ENCODE data around the gene ATP10A. TPM values are rescaled to one million over a fixed set of nuclear protein-coding genes. Genes with fewer than 3 reads are reported as not detected.

Gene ATP10A
- polyA plus RNA-seq, 3 donors from 2014 or later = 2.4 to 17.4 (median 7.3) TPM

DNA sequence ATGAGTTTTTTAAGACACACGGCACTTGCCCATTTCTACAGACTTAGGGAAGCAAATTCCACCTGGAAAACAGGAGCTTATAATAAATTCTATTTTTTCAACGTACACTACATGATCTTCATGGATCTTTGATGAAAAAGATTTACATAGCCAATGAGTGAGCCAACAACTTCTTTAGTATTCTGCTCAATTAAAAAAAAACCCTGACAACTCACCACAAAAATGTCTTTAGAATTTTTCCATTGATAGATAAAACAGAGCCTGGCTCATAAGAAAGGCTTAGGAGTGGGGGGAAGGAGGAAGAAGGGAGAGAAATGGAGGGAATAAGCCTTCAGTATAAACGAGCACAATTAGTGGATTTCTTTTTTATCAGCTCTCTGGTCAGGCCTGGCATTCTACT is 126.7 kb downstream of the ATP10A start:
- Mint-ChIP-seq H3K36me3 (peaks cover 0 to 8% (median 7%) of the 10 kb centered on the region in 3 donors), H3K9me3 (no peaks in the 10 kb centered on the region), H3K4me1 (peaks cover 42 to 84% of the 10 kb centered on the region in 2 donors), H3K27me3 (ENCODE audit: low read depth in 3 of 3) (peaks cover 0 to 6% (median 0%) of the 10 kb centered on the region in 3 donors), H3K27ac (peak overlapping the region in 2 of 6 donors; percentile 36 to 58), H3K4me3 (no peak overlapping the region)
- DNase-seq = no peak

DNA sequence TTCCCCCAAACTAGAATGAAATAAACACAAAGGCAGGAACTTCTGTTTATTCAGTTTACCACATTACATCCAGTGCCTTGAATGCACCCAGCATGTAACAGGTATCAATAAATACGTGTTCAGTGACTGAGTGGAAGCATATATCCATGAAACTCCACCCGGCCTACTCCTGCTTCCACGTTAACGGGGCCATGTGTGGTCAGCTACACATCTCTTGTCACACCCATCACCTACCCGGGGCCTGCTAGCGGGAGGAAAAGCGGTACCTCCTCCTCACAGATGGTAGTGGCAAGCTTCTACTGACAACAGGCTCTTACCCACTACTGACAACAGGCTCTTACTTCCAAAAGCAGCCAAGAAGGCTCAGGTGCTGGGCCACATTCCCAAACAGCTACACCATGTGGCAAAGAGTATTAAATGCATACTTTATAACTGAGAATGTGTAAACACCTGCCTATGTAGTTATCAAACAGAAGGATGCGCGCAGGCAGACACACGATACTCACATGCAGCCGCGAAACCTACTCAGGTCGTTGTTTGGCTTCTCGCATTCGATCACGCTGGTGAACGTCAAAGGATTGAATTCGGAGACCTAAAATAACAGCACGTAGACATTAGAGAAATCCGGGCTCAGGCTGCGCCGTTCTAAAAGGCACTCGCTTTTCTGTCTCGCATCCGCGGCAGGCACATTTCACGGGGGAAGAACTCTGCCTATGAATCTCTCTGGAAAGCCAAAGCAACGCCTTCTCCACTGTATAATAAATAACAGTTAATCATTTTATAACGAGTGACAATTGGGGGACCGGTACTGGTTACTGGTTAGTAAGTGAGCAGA is 127.4 kb downstream of the ATP10A start:
- Mint-ChIP-seq H3K36me3 (peaks cover 0 to 10% (median 7%) of the 10 kb centered on the region in 3 donors), H3K27ac (peak overlapping the region in 3 of 6 donors; percentile 2 to 78 (median 25)), H3K4me3 (no peak overlapping the region), H3K27me3 (ENCODE audit: low read depth in 3 of 3) (peaks cover 0 to 6% (median 0%) of the 10 kb centered on the region in 3 donors), H3K9me3 (no peaks in the 10 kb centered on the region), H3K4me1 (peaks cover 46 to 84% of the 10 kb centered on the region in 2 donors)
- no peak for DNase-seq

DNA sequence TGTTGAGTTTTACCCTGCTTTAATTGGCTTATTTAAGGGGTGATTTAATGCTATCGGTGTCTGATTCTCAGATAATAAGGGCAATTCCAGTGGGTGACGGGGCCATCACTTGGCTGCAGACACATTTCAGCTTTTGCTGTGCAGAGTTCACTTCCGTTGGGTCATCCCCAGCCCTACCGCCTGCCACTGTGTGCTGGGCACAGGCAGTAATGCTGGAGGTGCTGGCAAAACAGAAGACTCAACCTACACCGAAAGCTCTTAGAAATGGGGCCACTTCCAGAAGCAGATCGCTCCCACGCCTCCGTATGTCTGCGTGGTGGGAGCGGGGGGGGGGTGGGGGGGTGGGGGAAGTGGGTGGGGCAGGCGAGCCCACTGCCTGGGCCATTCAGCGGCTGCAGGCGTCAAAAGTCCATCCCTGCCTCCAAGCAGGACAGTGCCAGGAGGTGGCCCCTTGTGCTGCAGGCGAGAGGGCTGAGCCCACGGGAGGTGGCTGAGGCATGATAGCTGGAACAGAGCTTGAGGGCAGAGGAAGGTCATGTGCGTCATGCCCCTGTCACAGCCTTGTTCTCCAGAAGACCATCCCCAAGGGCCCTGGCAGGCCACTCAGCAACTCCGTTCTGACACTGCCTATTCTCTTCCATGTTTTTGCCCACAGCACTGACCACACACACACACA is 128.3 kb downstream of the ATP10A start:
- DNase-seq = no peak
- H3K4me3 Mint-ChIP-seq = no peak overlapping the region
- H3K27ac Mint-ChIP-seq = peak overlapping the region in 2 of 6 donors; percentile 25 to 78
- H3K9me3 Mint-ChIP-seq = no peaks in the 10 kb centered on the region
- peaks cover 41 to 76% of the 10 kb centered on the region in 2 donors for H3K4me1 Mint-ChIP-seq
- peaks cover 0 to 10% (median 7%) of the 10 kb centered on the region in 3 donors for H3K36me3 Mint-ChIP-seq
- peaks cover 0 to 6% (median 0%) of the 10 kb centered on the region in 3 donors for H3K27me3 Mint-ChIP-seq (ENCODE audit: low read depth in 3 of 3)

DNA sequence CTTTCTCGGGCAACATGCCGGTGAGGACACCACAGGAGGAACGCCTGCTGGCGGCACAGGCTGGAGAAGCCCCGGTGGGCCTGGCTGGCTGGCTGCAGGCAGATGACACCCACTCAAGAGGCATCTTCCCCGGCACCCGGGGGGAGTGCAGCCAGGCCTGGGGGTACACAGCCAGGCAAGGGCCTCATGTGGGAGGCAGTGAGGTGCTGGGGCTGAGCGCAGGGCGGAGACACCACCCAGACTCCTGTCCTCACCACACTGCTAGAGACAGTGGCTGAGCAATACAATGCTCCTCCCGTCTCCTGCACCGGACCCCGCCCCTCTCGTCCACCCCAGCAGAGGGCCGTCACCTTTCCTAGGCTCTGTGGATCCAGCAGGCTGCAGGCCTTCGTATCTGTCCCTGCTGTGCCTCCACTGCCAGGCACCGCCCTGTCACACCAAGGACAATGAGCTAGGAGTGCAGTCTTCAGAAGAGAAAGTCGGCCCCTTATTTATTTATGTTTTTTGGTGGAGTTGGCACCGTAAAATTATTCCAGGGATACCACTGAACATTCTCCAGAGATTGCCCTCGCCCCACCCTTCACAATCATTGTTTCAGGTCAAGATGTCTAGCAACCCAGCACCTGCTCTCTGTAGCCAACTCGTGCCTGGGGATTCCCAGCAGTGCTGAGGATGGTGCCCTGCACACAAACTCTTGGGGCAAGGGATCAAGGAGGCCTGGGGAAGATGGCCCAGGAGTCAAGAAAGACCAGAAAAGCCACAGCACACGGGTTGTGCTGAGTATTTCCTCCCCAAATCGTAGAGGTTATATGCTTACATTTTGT is 129.1 kb downstream of the ATP10A start:
- no peaks in the 10 kb centered on the region for H3K9me3 Mint-ChIP-seq

DNA sequence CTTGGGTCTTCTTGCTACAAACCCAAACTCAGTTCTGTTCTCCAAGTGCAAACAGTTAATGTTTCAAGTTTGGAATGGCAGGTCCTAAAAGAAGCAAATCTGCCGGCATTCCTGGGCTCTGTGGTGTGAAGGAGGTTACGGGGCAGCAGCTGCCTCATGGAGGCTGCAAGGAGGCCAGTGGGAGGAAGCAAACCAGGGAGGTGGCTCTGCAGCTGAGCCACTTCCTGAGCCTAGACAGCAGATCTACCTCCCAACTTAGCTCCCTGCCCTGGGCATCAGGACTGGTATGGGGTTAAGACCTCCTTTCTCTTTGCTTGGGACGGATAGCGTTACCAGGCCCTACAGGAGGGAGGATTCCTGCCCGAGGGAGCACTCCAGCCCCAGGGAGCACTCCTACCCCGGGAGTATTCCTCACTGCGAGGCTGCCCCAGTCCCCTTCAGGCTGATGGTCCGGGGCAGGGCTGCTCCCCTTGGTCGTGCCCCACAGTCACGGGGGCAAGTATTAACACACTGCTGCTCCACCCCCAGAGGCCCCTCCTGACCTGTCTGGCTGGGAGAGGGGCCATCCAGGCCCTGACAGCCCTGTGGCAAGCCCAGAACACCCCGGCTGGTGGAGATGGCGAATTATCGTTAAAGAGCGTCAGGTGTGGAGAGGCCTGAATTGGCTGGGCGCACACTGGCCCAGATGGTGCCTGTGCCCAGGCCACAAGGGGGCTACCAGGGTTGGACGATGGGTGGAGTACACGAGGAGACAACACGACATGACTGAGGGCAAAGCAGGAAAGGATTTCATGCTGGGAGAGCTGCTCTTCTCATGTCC is 129.9 kb downstream of the ATP10A start:
- H3K4me1 Mint-ChIP-seq = peaks cover 40 to 67% of the 10 kb centered on the region in 2 donors
- peaks cover 0 to 6% (median 0%) of the 10 kb centered on the region in 3 donors for H3K27me3 Mint-ChIP-seq (ENCODE audit: low read depth in 3 of 3)
- peak overlapping the region in 4 of 6 donors; percentile 56 to 71 (median 58) for H3K27ac Mint-ChIP-seq
- no peak for DNase-seq
- H3K4me3 Mint-ChIP-seq = no peak overlapping the region
- H3K9me3 Mint-ChIP-seq = no peaks in the 10 kb centered on the region
- peaks cover 3 to 10% (median 10%) of the 10 kb centered on the region in 3 donors for H3K36me3 Mint-ChIP-seq

More for the DNA sequence above, 129.1 kb downstream of the ATP10A start:
- Mint-ChIP-seq H3K36me3 (peaks cover 0 to 10% (median 7%) of the 10 kb centered on the region in 3 donors), H3K4me1 (peaks cover 34 to 68% of the 10 kb centered on the region in 2 donors), H3K27me3 (ENCODE audit: low read depth in 3 of 3) (peaks cover 0 to 6% (median 0%) of the 10 kb centered on the region in 3 donors), H3K4me3 (no peak overlapping the region), H3K27ac (peak overlapping the region in 2 of 6 donors; percentile 11 to 23)
- no peak for DNase-seq

DNA sequence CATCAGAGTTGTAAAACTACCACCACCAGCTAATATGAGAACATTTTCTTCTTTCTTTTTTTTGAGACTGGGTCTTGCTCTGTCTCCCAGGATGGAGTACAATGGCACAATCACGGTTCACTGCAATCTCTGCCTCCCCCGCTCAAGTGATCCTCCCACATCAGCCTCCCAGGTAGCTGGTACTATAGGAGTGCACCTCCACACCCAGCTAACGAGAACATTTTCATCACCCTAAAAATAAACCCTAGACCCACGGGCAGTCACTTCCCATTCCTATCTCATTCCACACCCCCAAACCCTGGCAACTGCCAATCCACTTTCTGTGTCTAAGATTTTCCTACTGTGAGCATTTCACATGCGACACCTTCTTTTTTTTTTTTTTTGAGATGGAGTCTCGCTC is 130.9 kb downstream of the ATP10A start:
- Mint-ChIP-seq H3K27ac (peak overlapping the region in 4 of 6 donors; percentile 20 to 59 (median 26)), H3K4me1 (peaks cover 46 to 68% of the 10 kb centered on the region in 2 donors), H3K9me3 (no peaks in the 10 kb centered on the region), H3K27me3 (ENCODE audit: low read depth in 3 of 3) (peaks cover 0 to 6% (median 0%) of the 10 kb centered on the region in 3 donors), H3K4me3 (no peak overlapping the region), H3K36me3 (peaks cover 3 to 10% (median 10%) of the 10 kb centered on the region in 3 donors)
- no peak for DNase-seq

DNA sequence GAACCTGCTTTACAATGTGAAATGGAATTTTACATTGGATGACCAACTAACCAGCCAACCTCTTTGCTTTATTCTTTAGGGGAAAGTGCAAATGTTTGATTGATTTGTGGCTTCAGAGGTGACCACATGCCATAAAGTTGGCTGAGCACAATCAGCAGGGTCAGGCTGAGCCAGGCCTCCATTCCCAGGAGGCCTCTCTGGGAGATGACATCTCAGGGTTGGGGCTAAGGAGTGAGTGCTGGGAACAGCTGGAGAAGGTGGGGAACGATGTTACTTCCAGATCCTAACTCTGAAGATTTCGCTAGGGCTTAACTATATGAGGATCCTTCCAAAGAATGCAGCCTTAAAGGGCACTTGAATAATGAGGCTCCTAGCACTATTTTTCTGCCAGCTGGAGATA is 131.7 kb downstream of the ATP10A start:
- peaks cover 0 to 6% (median 0%) of the 10 kb centered on the region in 3 donors for H3K27me3 Mint-ChIP-seq (ENCODE audit: low read depth in 3 of 3)
- H3K4me1 Mint-ChIP-seq = peaks cover 45 to 62% of the 10 kb centered on the region in 2 donors
- no peak overlapping the region for H3K4me3 Mint-ChIP-seq
- no peak for DNase-seq
- no peaks in the 10 kb centered on the region for H3K9me3 Mint-ChIP-seq
- peaks cover 3 to 10% (median 10%) of the 10 kb centered on the region in 3 donors for H3K36me3 Mint-ChIP-seq
- H3K27ac Mint-ChIP-seq = peak overlapping the region in 5 of 6 donors; percentile 3 to 80 (median 25)

DNA sequence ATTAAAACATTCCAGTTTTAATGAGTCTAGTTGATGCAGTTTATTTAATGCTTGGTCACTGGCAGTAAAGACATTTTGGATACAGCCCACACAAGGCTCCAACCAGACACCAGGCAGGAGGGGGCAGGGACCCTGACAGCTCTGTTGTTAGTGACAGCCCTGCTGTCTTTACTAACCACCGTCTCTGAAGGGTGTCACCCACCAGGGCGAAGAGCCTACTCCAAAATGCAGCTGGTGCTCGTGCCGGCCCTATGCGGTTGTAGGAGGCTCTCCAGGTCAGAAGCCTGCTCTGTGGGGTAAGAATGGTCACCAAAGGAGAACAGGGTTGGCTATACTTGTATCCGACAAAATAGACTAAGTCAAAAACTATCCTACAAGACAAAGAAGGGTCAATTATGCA is 132.2 kb downstream of the ATP10A start:
- H3K36me3 Mint-ChIP-seq = peaks cover 3 to 10% (median 9%) of the 10 kb centered on the region in 3 donors
- DNase-seq = no peak
- H3K4me3 Mint-ChIP-seq = no peak overlapping the region
- no peaks in the 10 kb centered on the region for H3K9me3 Mint-ChIP-seq
- H3K4me1 Mint-ChIP-seq = peaks cover 45 to 57% of the 10 kb centered on the region in 2 donors
- peak overlapping the region in 2 of 6 donors; percentile 59 to 60 for H3K27ac Mint-ChIP-seq
- H3K27me3 Mint-ChIP-seq (ENCODE audit: low read depth in 3 of 3) = peaks cover 0 to 6% (median 0%) of the 10 kb centered on the region in 3 donors

DNA sequence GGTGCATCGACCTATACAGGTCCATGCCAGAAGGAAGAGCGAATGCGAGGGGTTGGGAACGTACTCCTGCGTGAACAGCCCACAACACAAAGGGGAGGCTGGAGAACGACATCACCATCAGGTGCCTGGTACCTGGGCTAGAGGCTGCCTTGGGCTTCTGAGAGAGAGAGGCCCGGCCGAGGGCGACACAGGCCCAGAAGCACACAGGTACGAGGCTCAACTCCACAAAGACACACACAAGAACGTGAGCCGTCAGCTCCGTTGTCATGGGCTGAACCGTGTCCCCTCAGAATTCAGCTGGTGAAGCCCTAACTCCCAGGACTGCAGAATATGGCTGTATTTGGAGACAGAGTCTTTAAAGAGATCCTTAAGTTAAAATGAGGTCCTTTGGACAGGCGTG is 134.3 kb downstream of the ATP10A start:
- H3K4me1 Mint-ChIP-seq = peaks cover 42 to 49% of the 10 kb centered on the region in 2 donors

DNA sequence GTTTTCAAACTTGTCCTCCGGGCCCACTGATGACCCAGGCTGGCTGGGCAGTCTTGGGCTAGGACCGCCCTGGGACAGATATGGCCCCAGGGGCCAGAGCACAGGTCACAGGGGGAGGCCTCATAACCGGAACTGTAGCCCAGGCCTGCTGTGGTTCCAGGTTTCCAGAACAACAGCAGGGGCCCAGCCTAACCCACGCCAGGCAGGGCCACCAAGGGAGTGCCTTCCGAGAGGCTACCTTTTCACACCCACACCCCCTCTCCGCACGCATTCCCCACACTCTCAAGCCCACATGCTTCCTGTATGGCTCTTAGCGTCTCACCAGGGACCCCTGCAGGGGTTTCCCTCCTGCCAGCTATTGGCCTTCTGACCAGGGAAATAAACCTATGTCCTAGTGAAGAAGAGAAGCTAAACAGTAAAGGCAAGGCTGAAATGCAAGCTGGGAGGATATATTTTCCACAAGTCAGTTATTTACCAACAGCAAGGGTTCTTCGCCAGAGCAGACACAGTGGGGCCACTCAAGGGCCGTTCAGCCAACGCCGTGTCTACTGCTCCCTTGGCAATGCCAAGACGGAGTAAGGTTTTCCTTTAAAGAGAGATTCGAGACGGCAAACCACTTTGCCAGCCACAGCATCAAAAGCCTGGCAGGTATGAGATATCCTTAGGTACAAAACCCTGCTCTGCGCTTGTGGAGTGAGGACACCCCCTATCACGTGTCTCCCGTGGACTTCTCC is 135.1 kb downstream of the ATP10A start:
- H3K27ac Mint-ChIP-seq = peak overlapping the region; percentile 56 to 84 (median 76)
- H3K4me3 Mint-ChIP-seq = peak overlapping the region in 3 of 5 donors; percentile 23 to 62 (median 27)
- H3K36me3 Mint-ChIP-seq = peaks cover 3 to 12% (median 10%) of the 10 kb centered on the region in 3 donors

More for the DNA sequence above, 134.3 kb downstream of the ATP10A start:
- Mint-ChIP-seq H3K27me3 (ENCODE audit: low read depth in 3 of 3) (peaks cover 0 to 4% (median 2%) of the 10 kb centered on the region in 3 donors), H3K27ac (peak overlapping the region in 3 of 6 donors; percentile 41 to 66 (median 63)), H3K9me3 (no peaks in the 10 kb centered on the region), H3K36me3 (peaks cover 3 to 12% (median 10%) of the 10 kb centered on the region in 3 donors), H3K4me3 (no peak overlapping the region)
- DNase-seq = no peak

DNA sequence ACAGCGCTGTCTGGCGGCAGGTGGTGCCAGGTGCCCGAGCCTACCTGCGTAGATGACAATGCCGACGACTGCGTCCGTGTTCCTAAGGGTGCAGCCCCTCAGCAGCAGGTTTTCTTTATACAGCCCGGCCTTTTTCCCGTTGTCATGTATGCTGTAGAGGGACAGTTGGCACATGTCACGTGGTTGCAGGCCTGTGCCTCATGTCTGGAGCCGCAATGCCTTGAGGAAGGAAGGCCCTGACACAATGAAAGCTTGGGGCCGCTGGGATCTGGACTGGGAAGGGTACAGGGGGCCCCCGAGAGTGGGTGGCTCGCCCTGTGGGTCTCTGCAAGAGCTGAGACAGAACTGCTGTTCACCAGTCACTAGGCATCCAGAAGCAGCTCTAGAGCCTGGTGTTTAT is 136.0 kb downstream of the ATP10A start:
- Mint-ChIP-seq H3K27ac (peak overlapping the region; percentile 7 to 87 (median 82)), H3K27me3 (ENCODE audit: low read depth in 3 of 3) (peaks cover 0 to 4% (median 0%) of the 10 kb centered on the region in 3 donors), H3K4me3 (peak overlapping the region in 3 of 5 donors; percentile 31 to 62 (median 57)), H3K36me3 (peaks cover 10 to 18% (median 17%) of the 10 kb centered on the region in 3 donors), H3K9me3 (no peaks in the 10 kb centered on the region), H3K4me1 (peaks cover 30 to 33% of the 10 kb centered on the region in 2 donors)
- DNase-seq = no peak

More for the DNA sequence above, 135.1 kb downstream of the ATP10A start:
- Mint-ChIP-seq H3K4me1 (peaks cover 35 to 43% of the 10 kb centered on the region in 2 donors), H3K27me3 (ENCODE audit: low read depth in 3 of 3) (peaks cover 0 to 4% (median 0%) of the 10 kb centered on the region in 3 donors), H3K9me3 (no peaks in the 10 kb centered on the region)
- DNase-seq = peak; percentile 16 to 25 (median 21)

DNA sequence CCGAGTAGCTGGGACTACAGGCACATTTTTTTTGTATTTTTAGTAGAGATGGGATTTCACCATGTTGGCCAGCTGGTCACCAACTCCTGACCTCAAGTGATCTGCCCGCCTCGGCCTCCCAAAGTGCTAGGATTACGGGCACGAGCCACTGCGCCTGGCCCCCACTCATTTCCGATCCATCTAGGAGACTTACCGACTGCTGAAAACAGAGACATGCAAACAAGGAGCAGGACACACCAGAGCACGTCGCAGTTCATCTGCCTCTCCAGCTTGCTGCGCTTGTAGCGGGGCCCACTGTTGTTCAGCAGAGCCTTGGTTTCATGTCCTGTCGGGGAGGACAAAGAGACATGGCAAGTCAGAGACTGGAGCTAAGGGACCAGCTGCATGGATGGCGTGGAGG is 137.4 kb downstream of the ATP10A start:
- no peak overlapping the region for H3K4me3 Mint-ChIP-seq
- no peak for DNase-seq
- peaks cover 0 to 4% (median 0%) of the 10 kb centered on the region in 3 donors for H3K27me3 Mint-ChIP-seq (ENCODE audit: low read depth in 3 of 3)
- H3K9me3 Mint-ChIP-seq = no peaks in the 10 kb centered on the region
- peaks cover 18 to 20% of the 10 kb centered on the region in 2 donors for H3K4me1 Mint-ChIP-seq
- peak overlapping the region in 2 of 6 donors; percentile 10 to 32 for H3K27ac Mint-ChIP-seq
- peaks cover 15 to 26% (median 21%) of the 10 kb centered on the region in 3 donors for H3K36me3 Mint-ChIP-seq
